ENCODE data around the gene BCS1L. TPM values are rescaled to one million over a fixed set of nuclear protein-coding genes. Genes with fewer than 3 reads are reported as not detected.

Gene BCS1L
- polyA plus RNA-seq, 1 experiment = 49.0 TPM

- DNase-seq (ENCODE audit: low read depth) = no peak
- Histone ChIP-seq H3K4me3 (ENCODE audit: low read depth, low read length) (no peak overlapping the region), H3K27me3 (ENCODE audit: control insufficient read depth, insufficient read depth, low read length) (no peaks in the 10 kb centered on the region), H3K36me3 (ENCODE audit: control insufficient read depth, insufficient read depth, low read length) (no peaks in the 10 kb centered on the region)
- CTCF ChIA-PET = no interaction called here
- POLR2A ChIA-PET = no interaction called here
- TF ChIP-seq CTCF (IDR thresholded peaks at IDR 0.05; ENCODE audit: insufficient read depth, low read depth, low read length) = no peak
Observed at GRCh38 chr2:218622606-218623365, 36.7 kb upstream of the BCS1L start.

- no peaks in the 10 kb centered on the region for H3K27me3 ChIP-seq (ENCODE audit: control insufficient read depth, insufficient read depth, low read length)
- DNase-seq (ENCODE audit: low read depth) = no peak
- ChIA-PET POLR2A (no interaction called here), CTCF (no interaction called here)
- H3K4me3 ChIP-seq (ENCODE audit: low read depth, low read length) = no peak overlapping the region
- TF ChIP-seq CTCF (IDR thresholded peaks at IDR 0.05; ENCODE audit: insufficient read depth, low read depth, low read length) = no peak
- no peaks in the 10 kb centered on the region for H3K36me3 ChIP-seq (ENCODE audit: control insufficient read depth, insufficient read depth, low read length)
Observed at GRCh38 chr2:218623366-218623705, 36.1 kb upstream of the BCS1L start.

GRCh38 chr2:218626369-218626768 lies 33.1 kb upstream of the BCS1L start:
- Histone ChIP-seq H3K36me3 (ENCODE audit: control insufficient read depth, insufficient read depth, low read length) (no peaks in the 10 kb centered on the region), H3K4me3 (ENCODE audit: low read depth, low read length) (no peak overlapping the region), H3K27me3 (ENCODE audit: control insufficient read depth, insufficient read depth, low read length) (no peaks in the 10 kb centered on the region)
- DNase-seq (ENCODE audit: low read depth) = no peak
- no peak for TF ChIP-seq CTCF (IDR thresholded peaks at IDR 0.05; ENCODE audit: insufficient read depth, low read depth, low read length)
- POLR2A ChIA-PET = interaction anchor here (0.7 kb wide), 1 partner anchor 51 kb away, joined by 7 read pairs; no protein-coding TSS in a partner anchor
- CTCF ChIA-PET = no interaction called here

GRCh38 chr2:218627939-218628338 lies 31.5 kb upstream of the BCS1L start:
- DNase-seq (ENCODE audit: low read depth) = no peak
- no peak for TF ChIP-seq CTCF (IDR thresholded peaks at IDR 0.05; ENCODE audit: insufficient read depth, low read depth, low read length)
- POLR2A ChIA-PET = no interaction called here
- no peaks in the 10 kb centered on the region for H3K27me3 ChIP-seq (ENCODE audit: control insufficient read depth, insufficient read depth, low read length)
- no peak overlapping the region for H3K4me3 ChIP-seq (ENCODE audit: low read depth, low read length)
- no peaks in the 10 kb centered on the region for H3K36me3 ChIP-seq (ENCODE audit: control insufficient read depth, insufficient read depth, low read length)
- CTCF ChIA-PET = interaction anchor here (1.2 to 1.6 kb wide), 2 partner anchors 9 to 20 kb away, joined by 3 to 4 read pairs; no protein-coding TSS in a partner anchor

- CTCF ChIA-PET = interaction anchor here (1.4 kb wide), 1 partner anchor 24 kb away, joined by 6 read pairs; the partner anchor contains the start of gene PLCD4
- POLR2A ChIA-PET = no interaction called here
Observed at GRCh38 chr2:218631837-218632236, 27.6 kb upstream of the BCS1L start.

More at GRCh38 chr2:218631837-218632236, 27.6 kb upstream of the BCS1L start:
- Histone ChIP-seq H3K27me3 (ENCODE audit: control insufficient read depth, insufficient read depth, low read length) (no peaks in the 10 kb centered on the region), H3K4me3 (ENCODE audit: low read depth, low read length) (no peak overlapping the region), H3K36me3 (ENCODE audit: control insufficient read depth, insufficient read depth, low read length) (peaks cover 3% of the 10 kb centered on the region)
- no peak for DNase-seq (ENCODE audit: low read depth)
- no peak for TF ChIP-seq CTCF (IDR thresholded peaks at IDR 0.05; ENCODE audit: insufficient read depth, low read depth, low read length)
